K562 (cell line): ENCODE data around the gene CAB39.

Experiments
- CHCHD3 ChIP-seq: fragments of 250-450 bp; sonication (Bioruptor Pico); IDR thresholded peaks from 2 replicates; pipeline ENCODE4 v2.1.2; 2022; ENCODE audit warnings: mild to moderate bottlenecking
- CHD1 ChIP-seq: fragments of 200-600 bp; sonication (generic); IDR thresholded peaks from one replicate; pipeline ENCODE4 v1.6.1; 2012; ENCODE audit warnings: mild to moderate bottlenecking, moderate library complexity, low read length, inconsistent platforms
- TF ChIP-seq, protein P1 (sequence below): fragments of 250-450 bp; sonication (Bioruptor Pico); IDR thresholded peaks from 2 replicates; pipeline ENCODE4 v1.5.0; 2020; ENCODE audit warnings: mild to moderate bottlenecking
- TF ChIP-seq, protein P2 (sequence below): IDR thresholded peaks from 2 replicates; pipeline ENCODE4 v1.6.1; 2016; ENCODE audit warnings: missing genetic modification characterization, missing compliant biosample characterization

DNA sequence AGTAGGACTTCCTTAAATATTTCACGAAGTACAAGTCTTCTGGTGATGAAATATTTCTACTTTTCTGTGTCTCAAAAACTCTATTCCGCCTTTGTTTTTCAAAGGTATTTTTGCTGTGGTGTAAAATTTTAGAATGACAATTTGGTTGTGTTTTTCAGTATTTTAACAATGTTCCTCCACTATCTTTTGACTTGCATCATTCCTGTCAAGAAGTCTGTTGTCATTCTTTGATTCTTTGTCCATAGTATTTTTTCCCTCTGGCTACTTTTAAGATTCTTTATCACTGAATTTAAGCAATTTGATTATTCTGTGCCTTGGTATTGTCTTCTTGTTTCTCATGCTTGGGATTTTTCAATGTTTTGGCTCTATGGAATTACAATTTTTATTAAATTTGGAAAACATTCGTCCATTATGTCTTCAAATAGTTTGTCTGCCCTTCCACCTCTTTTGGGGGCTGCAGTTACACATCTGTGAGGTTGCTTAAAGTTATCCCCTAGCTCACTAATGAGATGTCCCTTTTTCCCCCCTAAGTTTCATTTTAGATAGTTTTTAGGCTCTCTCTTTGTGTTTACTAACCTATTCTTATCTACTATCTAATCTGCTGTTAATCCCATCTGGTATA lies 76.0 kb downstream of the CAB39 start:
- TF ChIP-seq CHD1 (no peak), CHCHD3 (CRISPR knock-in tag) (no peak)
- TF ChIP-seq, protein P1, sequence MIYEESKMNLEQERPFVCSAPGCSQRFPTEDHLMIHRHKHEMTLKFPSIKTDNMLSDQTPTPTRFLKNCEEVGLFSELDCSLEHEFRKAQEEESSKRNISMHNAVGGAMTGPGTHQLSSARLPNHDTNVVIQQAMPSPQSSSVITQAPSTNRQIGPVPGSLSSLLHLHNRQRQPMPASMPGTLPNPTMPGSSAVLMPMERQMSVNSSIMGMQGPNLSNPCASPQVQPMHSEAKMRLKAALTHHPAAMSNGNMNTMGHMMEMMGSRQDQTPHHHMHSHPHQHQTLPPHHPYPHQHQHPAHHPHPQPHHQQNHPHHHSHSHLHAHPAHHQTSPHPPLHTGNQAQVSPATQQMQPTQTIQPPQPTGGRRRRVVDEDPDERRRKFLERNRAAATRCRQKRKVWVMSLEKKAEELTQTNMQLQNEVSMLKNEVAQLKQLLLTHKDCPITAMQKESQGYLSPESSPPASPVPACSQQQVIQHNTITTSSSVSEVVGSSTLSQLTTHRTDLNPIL = no peak
- TF ChIP-seq, protein P2, sequence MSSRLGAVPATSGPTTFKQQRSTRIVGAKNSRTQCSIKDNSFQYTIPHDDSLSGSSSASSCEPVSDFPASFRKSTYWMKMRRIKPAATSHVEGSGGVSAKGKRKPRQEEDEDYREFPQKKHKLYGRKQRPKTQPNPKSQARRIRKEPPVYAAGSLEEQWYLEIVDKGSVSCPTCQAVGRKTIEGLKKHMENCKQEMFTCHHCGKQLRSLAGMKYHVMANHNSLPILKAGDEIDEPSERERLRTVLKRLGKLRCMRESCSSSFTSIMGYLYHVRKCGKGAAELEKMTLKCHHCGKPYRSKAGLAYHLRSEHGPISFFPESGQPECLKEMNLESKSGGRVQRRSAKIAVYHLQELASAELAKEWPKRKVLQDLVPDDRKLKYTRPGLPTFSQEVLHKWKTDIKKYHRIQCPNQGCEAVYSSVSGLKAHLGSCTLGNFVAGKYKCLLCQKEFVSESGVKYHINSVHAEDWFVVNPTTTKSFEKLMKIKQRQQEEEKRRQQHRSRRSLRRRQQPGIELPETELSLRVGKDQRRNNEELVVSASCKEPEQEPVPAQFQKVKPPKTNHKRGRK (tag) = no peak
